Dendritic cell treated with granulocyte-macrophage colony-stimulating factor and Interleukin-4, amounts not matched to agents 40 ng/mL and 50 ng/mL, for 4 days (primary cell): ENCODE results near the gene MGAT4A.
A peak's percentile ranks its signal among the peaks of the same experiment; 100 is the strongest.
"Not testable (repeated sequence)": the region's sequence is repeated elsewhere in the genome, so short reads cannot be mapped to it uniquely, and the experiment has no call there.

ENCODE experiments used
- H3K27ac Mint-ChIP-seq: one replicate; pipeline ENCODE4 v1.8.0; 2022; ENCODE audit warnings: mild to moderate bottlenecking, mixed read lengths
- H3K27me3 Mint-ChIP-seq: one replicate; pipeline ENCODE4 v1.8.0; 2022; ENCODE audit warnings: mild to moderate bottlenecking, mixed read lengths
- H3K36me3 Mint-ChIP-seq: one replicate; pipeline ENCODE4 v1.8.0; 2022; ENCODE audit warnings: low read depth, mixed read lengths
- H3K4me1 Mint-ChIP-seq: one replicate; pipeline ENCODE4 v1.8.0; 2022; ENCODE audit warnings: low read depth, mixed read lengths
- H3K4me3 Mint-ChIP-seq: one replicate; pipeline ENCODE4 v1.8.0; 2022; ENCODE audit warnings: mild to moderate bottlenecking, moderate library complexity, mixed read lengths
- H3K9me3 Mint-ChIP-seq: one replicate; pipeline ENCODE4 v1.8.0; 2022; ENCODE audit warnings: mixed read lengths
- intact Hi-C: fragments of 100-400 bp; cut with micrococcal nuclease; formaldehyde crosslinking; loops from one replicate; pipeline ENCODE4 v1.15.0; 2022

MGAT4A gene

DNA sequence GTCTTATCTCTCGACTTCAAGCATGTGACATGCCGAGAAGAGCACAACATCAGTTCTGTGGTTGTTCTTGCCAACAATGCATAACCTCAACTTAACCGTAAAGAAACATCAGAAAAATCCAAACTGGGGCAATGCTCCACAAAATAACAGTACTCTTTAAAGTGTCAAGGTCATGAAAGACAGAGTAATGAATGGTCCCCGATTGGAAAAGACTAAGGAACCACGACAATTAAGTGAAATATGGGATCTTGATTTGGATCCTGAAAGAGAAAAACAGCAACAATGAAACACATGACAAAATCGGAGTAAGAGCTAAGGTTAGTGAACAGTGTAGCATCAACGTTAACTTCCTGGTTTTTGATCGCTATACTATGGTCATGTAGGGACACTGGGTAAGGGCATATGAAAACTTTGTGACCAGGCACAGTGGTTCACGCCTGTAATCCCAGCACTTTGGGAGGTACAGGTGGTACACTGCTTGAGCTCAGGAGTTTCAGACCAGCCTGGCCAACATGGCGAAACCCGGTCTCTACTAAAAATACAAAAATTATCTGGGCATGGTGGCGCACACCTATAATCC lies 67.3 kb downstream of the MGAT4A start:
- Mint-ChIP-seq H3K36me3 (peaks cover 94% of the 10 kb centered on the region), H3K9me3 (peaks cover 9% of the 10 kb centered on the region), H3K27me3 (no peaks in the 10 kb centered on the region), H3K27ac (no peak overlapping the region), H3K4me1 (peaks cover 30% of the 10 kb centered on the region), H3K4me3 (no peak overlapping the region)
- intact Hi-C loops = no loop called here

DNA sequence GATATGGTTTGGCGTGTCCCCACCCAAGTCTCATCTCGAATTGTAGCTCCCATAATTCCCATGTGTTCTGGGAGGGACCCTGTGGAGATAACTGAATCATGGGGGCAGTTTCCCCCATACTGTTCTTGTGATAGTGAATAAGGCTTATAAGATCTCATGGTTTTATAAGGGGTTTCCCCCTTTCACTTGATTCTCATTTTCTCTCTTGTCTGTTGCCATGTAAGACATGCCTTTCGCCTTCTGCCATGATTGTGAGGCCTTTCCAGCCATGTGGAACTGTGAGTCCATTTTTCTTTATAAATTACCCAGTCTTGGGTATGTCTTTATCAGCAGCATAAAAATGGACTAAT lies 71.5 kb downstream of the MGAT4A start:
- H3K27me3 Mint-ChIP-seq, H3K27ac Mint-ChIP-seq: not testable (repeated sequence)
- peaks cover 12% of the 10 kb centered on the region for H3K4me1 Mint-ChIP-seq

DNA sequence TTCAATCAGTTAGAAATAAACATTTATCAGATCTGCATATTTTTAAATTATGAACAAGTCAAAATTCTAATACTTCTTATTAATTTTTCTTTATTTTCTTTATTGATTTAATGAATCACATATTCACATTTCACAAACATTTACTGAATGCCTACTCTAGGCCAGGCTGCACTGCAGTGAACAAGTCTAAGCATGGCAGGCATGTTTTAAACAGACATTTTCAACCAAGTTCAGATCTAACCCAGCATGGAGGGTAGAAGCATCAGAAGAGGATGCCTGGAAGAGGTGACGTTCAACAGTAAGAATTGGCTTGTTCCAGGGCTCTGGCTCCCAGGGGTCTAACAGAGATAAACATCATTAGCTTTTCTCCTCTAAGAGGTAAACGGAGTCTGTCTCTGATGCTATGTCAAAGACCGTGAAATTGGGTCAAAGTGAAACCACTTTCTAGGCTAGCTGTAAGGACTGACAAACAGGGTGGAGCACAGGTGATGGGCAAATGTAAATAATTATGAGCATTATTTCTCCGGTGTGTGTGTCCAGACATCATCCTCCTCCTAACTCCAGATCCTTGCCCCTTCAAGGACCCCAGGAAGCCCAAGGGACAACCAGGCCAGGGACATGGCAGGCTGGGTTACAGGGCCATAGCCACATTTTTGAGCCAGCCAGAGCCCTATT lies 72.0 kb downstream of the MGAT4A start:
- intact Hi-C loops = no loop called here
- H3K27me3 Mint-ChIP-seq = no peaks in the 10 kb centered on the region
- peaks cover 16% of the 10 kb centered on the region for H3K4me1 Mint-ChIP-seq
- H3K4me3 Mint-ChIP-seq = no peak overlapping the region
- H3K36me3 Mint-ChIP-seq = peaks cover 68% of the 10 kb centered on the region
- peaks cover 9% of the 10 kb centered on the region for H3K9me3 Mint-ChIP-seq
- no peak overlapping the region for H3K27ac Mint-ChIP-seq

More for the DNA sequence above, 71.5 kb downstream of the MGAT4A start:
- H3K4me3 Mint-ChIP-seq, H3K9me3 Mint-ChIP-seq, intact Hi-C loops: not testable (repeated sequence)
- H3K36me3 Mint-ChIP-seq = peaks cover 68% of the 10 kb centered on the region

DNA sequence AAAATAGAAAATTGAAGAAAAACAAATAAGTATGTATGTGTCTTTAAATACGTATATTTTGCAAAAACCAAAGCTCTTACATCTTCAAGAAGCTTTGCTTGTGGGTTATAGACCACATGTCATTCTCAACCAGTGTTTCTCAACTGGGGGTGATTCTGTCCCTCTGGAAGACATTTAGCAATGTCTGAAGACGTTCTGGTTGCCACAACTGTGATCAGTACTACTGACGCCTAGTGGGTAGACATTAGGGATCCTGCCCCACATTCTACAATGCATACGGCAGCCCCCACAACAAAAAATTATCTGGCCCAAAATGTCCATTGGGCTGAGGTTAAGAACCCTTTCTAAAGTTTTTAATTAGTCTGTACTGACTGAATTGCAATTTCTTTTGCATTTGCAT lies 74.1 kb downstream of the MGAT4A start:
- Mint-ChIP-seq H3K9me3 (peaks cover 9% of the 10 kb centered on the region), H3K27me3 (no peaks in the 10 kb centered on the region), H3K4me3 (no peak overlapping the region), H3K27ac (no peak overlapping the region), H3K4me1 (peaks cover 29% of the 10 kb centered on the region), H3K36me3 (peaks cover 72% of the 10 kb centered on the region)
- intact Hi-C loops = no loop called here

DNA sequence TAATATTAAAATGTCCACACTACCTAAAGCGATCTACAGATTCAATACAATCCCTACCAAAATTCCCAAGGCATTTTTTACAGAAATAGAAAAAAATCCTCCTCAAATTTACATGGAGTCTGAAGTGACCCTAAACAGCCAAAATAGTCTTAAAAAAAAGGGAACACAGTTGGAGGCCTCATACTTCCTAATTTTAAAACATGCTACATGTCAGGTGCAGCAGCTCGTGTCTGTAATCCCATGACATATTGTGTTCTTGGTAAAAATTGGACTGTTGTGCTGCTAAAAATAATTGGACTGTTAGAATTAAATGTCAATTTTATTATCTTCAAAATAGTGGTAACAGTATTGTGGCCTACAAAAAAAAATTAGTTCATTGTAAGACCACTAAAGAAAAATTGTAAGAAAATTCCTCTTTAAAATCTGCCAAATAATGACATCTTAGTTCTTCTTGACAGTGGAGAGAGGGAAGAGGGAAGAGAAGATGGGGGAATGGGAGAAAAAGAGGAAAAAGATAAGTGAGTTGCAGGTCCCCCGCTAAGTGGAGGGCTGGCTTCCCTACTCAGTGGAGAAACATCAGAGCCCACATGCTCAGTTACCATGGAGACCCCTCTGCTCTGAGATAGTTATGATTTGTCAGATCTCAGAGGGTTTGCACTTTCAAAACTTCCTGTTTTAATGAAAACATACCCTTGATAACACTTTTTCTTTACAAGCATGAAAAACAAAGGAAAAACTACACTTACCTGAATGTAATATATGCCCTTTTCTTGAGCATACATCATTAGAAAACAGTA lies 76.0 kb downstream of the MGAT4A start:
- intact Hi-C loops = loop anchor here (5.0 kb wide), 1 partner anchor 72 kb away; no protein-coding TSS in a partner anchor
- Mint-ChIP-seq H3K4me1 (peaks cover 31% of the 10 kb centered on the region), H3K36me3 (peaks cover 72% of the 10 kb centered on the region), H3K4me3 (no peak overlapping the region), H3K9me3 (no peaks in the 10 kb centered on the region), H3K27ac (peak overlapping the region; percentile 80), H3K27me3 (no peaks in the 10 kb centered on the region)

DNA sequence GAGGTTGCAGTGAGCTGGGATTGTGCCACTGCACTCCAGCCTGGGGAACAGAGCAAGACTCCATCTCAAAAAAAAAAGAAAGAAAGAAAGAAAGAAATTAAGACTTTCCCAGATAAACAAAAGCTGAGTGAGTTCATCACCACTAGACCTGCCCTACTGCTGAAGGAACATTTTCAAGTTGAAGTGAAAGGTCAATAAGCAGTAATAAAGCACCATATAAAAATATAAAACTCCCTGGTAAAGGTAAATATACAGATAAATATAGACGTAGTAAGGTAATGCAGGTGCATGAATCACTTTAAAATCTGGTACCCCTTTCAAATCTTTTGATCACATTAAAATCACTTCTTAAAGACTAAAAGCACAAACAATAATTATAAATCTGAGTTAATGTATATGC lies 79.9 kb downstream of the MGAT4A start:
- intact Hi-C loops = loop anchor here (5.0 kb wide), 1 partner anchor 76 kb away; no protein-coding TSS in a partner anchor
- Mint-ChIP-seq H3K27me3 (no peaks in the 10 kb centered on the region), H3K36me3 (peaks cover 93% of the 10 kb centered on the region), H3K9me3 (no peaks in the 10 kb centered on the region), H3K27ac (no peak overlapping the region), H3K4me1 (peaks cover 40% of the 10 kb centered on the region), H3K4me3 (no peak overlapping the region)

DNA sequence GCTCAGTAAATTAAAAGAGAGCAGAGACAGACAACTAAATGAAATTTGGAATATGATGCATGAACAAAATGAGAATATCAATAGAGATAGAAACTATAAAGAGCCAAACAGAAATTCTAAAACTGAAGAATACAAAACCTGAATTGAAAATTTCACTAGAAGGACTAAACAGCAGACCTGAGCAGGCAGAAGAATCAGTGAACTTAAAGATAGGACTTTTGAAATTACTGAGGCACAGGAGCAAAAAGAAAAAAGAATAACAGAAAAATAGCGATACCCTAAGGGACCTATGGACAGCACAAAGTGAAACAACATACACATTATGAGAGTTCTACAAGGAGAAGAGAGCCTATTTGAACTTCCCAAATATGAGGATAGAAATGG lies 80.9 kb downstream of the MGAT4A start:
- no peaks in the 10 kb centered on the region for H3K9me3 Mint-ChIP-seq
- H3K27me3 Mint-ChIP-seq = no peaks in the 10 kb centered on the region
- peak overlapping the region; percentile 76 for H3K27ac Mint-ChIP-seq
- intact Hi-C loops = loop anchor here (1.0 to 5.0 kb wide), 3 partner anchors 77 to 416 kb away; no protein-coding TSS in a partner anchor
- peaks cover 38% of the 10 kb centered on the region for H3K4me1 Mint-ChIP-seq
- H3K4me3 Mint-ChIP-seq = no peak overlapping the region
- peaks cover 100% of the 10 kb centered on the region for H3K36me3 Mint-ChIP-seq

DNA sequence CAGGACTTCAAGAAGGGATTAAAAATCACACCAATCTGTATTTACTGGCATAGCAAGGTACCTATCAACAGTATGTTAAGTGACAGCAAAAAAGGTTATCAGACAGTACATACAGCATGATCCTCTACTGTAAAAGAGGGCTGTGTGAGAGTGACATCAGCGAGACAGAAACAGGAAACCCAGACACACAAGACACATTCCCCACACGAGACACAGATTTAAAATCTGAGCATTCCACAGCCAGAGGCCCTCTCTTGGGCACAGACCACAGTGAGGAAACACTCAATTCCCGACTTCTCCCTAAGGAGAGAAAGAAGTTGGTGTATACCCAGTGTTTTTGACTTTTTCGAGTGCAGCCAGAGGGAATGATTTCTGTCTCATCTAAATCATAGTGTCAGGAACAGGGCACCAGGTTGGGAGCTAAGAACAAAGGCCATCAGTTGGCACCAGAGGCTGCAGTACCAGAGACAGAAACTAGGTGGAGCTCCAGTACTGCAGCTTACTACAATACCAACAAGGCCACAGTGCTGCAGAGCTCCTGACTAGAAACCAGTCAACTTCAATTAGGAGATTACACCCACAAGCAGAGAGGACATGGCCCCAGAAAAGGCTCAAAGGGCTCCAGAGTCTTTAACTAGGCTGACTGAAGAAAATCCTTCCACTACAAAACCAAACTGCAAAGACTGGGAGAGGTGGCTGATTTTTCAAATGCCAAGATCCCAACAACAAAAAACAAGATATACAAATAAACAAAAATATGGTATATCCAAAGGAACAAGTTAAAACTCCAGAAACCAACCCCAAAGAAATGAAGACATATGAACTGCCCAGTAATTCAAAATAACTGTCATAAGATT lies 81.6 kb downstream of the MGAT4A start:
- Mint-ChIP-seq H3K36me3 (peaks cover 100% of the 10 kb centered on the region), H3K4me3 (no peak overlapping the region), H3K4me1 (peaks cover 31% of the 10 kb centered on the region), H3K27ac (peak overlapping the region; percentile 76), H3K27me3 (no peaks in the 10 kb centered on the region), H3K9me3 (no peaks in the 10 kb centered on the region)
- intact Hi-C loops = loop anchor here (1.0 kb wide), 2 partner anchors 188 to 417 kb away; no protein-coding TSS in a partner anchor

DNA sequence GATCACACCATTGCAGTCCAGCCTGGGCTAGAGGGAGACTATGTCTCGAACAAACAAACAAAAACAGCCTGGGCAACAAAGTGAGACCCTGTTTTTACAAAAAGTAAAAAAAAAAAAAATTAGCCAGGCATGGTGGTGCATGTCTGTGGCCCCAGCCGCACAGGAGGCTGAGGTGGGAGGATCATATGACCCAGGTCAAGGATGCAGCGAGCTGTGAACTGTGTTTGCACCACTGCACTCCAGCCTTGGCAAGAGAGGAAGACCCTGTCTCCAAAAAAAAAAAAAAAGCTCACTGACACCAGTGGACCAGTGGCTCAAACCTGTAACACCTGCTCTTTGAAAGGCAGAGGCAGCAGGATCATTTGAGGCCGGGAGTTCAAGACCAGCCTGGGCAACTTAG lies 82.5 kb downstream of the MGAT4A start:
- intact Hi-C loops = no loop called here
- Mint-ChIP-seq H3K4me3 (no peak overlapping the region), H3K4me1 (peaks cover 23% of the 10 kb centered on the region), H3K36me3 (peaks cover 100% of the 10 kb centered on the region), H3K9me3 (no peaks in the 10 kb centered on the region), H3K27ac (no peak overlapping the region), H3K27me3 (no peaks in the 10 kb centered on the region)

DNA sequence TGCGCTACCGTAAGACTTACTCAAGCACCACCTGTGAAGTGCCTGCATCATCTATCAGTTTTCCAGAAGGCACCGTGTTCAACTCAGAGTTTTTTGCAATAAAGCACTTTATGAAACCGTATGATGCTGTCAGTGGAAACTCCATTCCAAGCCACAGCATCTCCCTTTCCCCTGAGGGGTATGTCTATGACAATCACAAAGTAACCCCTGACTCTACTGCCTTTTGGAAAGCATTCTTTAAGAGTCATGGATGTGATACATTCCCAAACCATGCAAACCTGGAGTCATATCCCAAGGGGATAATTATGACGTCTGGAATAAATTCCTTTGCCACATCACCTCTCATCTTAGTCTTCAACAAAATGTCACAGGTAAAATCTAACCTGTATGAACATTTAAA lies 83.3 kb downstream of the MGAT4A start:
- no peaks in the 10 kb centered on the region for H3K9me3 Mint-ChIP-seq
- H3K4me3 Mint-ChIP-seq = no peak overlapping the region
- H3K27ac Mint-ChIP-seq = no peak overlapping the region
- H3K27me3 Mint-ChIP-seq = no peaks in the 10 kb centered on the region
- H3K4me1 Mint-ChIP-seq = peaks cover 15% of the 10 kb centered on the region
- intact Hi-C loops = no loop called here
- peaks cover 96% of the 10 kb centered on the region for H3K36me3 Mint-ChIP-seq

DNA sequence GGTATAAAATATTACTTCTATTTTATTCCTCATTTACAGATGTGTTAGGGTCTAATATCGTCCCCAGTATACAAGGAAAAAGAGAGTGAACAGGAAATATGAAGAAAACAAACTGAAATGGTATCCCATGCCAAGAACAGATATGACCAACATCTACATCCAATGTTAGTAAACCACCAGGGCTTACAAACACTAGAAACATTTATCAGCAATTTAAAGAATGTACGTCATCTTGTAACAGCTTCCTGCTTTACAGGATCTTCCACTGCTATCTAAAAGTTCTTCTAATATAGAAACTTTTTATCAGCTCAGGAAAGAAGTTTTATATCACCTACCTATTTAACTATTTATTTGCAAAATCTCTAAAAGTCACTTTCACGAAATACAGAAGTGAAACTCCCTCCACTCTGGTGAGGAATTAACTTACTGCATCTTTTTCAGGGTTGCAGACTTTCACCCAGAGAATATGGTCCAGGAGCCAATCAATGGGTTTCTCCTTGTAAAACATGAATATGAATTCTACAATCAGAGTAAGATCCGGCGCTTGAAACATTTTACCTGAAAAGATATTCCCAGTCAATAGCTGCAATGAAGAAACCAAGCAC lies 87.3 kb downstream of the MGAT4A start:
- Mint-ChIP-seq H3K36me3 (peaks cover 96% of the 10 kb centered on the region), H3K27ac (no peak overlapping the region), H3K4me1 (no peaks in the 10 kb centered on the region), H3K27me3 (no peaks in the 10 kb centered on the region), H3K4me3 (no peak overlapping the region), H3K9me3 (no peaks in the 10 kb centered on the region)
- intact Hi-C loops = no loop called here

DNA sequence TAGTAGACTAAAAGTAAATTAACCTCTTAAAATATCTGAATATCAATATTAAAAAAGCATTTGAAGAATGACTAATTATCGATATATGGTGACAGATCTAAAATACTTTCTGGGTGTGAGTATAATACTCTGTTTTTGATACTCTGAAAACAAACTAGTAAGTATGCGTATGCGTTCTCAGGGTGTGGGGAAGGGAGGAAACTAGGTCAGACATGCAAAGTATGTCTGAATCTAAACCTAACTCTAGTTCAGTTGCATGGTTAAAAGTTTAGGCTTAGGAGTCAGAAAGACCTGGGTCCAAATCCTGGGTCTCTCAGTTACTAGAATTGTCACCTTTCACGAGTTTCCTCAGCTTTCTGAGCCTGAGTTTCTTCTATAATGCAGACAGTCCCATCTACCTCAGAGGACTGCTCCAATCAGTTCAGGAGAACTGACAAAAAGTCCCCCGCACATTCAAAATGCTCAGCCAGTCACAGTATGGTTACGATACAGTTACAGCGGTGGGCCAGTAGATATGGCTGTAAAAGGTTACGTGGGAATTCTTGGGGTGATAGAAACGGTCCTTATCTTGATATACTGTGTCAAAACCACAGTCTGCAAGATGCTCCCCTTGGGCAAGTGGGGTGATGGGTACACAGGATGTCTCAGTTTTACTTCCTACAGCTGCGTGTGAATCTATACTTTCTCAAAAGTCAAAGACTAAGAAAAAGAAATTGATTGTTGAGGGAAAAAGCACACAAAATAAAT lies 93.4 kb downstream of the MGAT4A start:
- Mint-ChIP-seq H3K9me3 (no peaks in the 10 kb centered on the region), H3K4me3 (no peak overlapping the region), H3K36me3 (peaks cover 95% of the 10 kb centered on the region), H3K27me3 (no peaks in the 10 kb centered on the region), H3K4me1 (no peaks in the 10 kb centered on the region), H3K27ac (no peak overlapping the region)
- intact Hi-C loops = no loop called here
